HCT116 (cell line): ENCODE measurements around the gene AKR1A1. TPM values are rescaled to one million over a fixed set of nuclear protein-coding genes. Genes with fewer than 3 reads are reported as not detected.

Experiments used
- ATAC-seq: fragments of 200-7000 bp; cut with Tn5 transposase; 2 replicates; pipeline ENCODE4 v1.9.1; 2020; ENCODE audit warnings: mild to moderate bottlenecking, moderate library complexity
- BruUV-seq: library from RNA; stranded (reverse); fragments of 400-500 nt; replicated peaks from 2 replicates; lab custom pipeline; 2021; lab: Mats Ljungman, UMichigan
- CTCF ChIA-PET: fragments of 300-600 bp; sonication (Branson Sonifier 250); formaldehyde crosslinking; loops from one replicate; lab custom pipeline; 2021; ENCODE audit warnings: antibody characterized with exemption; lab: Charles Lee
- POLR2A ChIA-PET: fragments of 300-600, 350-600 bp; sonication (Branson Sonifier 250); formaldehyde crosslinking; loops from one replicate; lab custom pipeline; 2021; ENCODE audit warnings: antibody characterized with exemption; lab: Charles Lee
- RAD21 ChIA-PET, 2 experiments: fragments of 300-600 bp; sonication (Branson Sonifier 250); formaldehyde crosslinking; loops; one replicate each; lab custom pipeline; 2023; ENCODE audit warnings: low total read pairs in 2 of 2; ENCODE audit not compliant: uncharacterized antibody in 2 of 2, unreplicated experiment in 2 of 2, low non-redundant PET in 1 of 2; lab: Charles Lee
- DNase-seq: peaks from one replicate; pipeline ENCODE4 v3.0.0-alpha.2; 2010; ENCODE audit warnings: low read depth, low spot score
- H2AFZ ChIP-seq: fragments of 200-600 bp; shearing (Covaris generic), sonication (generic); 2 replicates; pipeline ENCODE4 v1.6.1; 2017; ENCODE audit warnings: low read depth, mixed run types, mixed read lengths, antibody characterized with exemption, low read length; ENCODE audit not compliant: poor library complexity, severe bottlenecking
- H3K27ac ChIP-seq: 2 replicates; pipeline ENCODE4 v1.5.1; 2012; ENCODE audit warnings: low read depth, low read length
- H3K27me3 ChIP-seq: fragments of 200-600 bp; sonication (generic); 2 replicates; pipeline ENCODE4 v1.6.1; 2016; ENCODE audit warnings: mixed run types, low read length, mixed read lengths; ENCODE audit not compliant: insufficient read depth
- H3K36me3 ChIP-seq, 2 experiments: fragments of 200-500 bp in 1 of 2; fragments of 200-600 bp in 1 of 2; sonication (Bioruptor generic) in 1 of 2; sonication (generic) in 1 of 2; 2 replicates each; pipeline versions ENCODE4 v1.5.1 to v1.6.1; 2014 to 2016; ENCODE audit warnings: low read length in 2 of 2, inconsistent platforms in 1 of 2, mixed read lengths in 1 of 2, mixed run types in 1 of 2; ENCODE audit not compliant: insufficient read depth in 2 of 2, control insufficient read depth in 1 of 2
- H3K4me1 ChIP-seq, 2 experiments: fragments of 200-600 bp in 1 of 2; sonication (generic) in 1 of 2; 2 replicates each; pipeline versions ENCODE4 v1.5.1 to v1.6.1; 2012 to 2017; ENCODE audit warnings: low read length in 2 of 2, inconsistent platforms in 1 of 2, mild to moderate bottlenecking in 1 of 2, mixed read lengths in 1 of 2, mixed run types in 1 of 2, moderate library complexity in 1 of 2; ENCODE audit not compliant: insufficient read depth in 2 of 2, control insufficient read depth in 1 of 2
- H3K4me2 ChIP-seq: fragments of 200-600 bp; sonication (generic); 2 replicates; pipeline ENCODE4 v1.6.1; 2017; ENCODE audit warnings: mixed run types, low read length, mixed read lengths
- H3K4me3 ChIP-seq, 2 experiments: fragments of 200-600 bp in 1 of 2; sonication (generic) in 1 of 2; replicated peaks in 1 of 2; 2 replicates each; pipeline ENCODE4 v1.5.1; 2011 to 2016; ENCODE audit warnings: low read length in 2 of 2, control low read depth in 1 of 2, low read depth in 1 of 2, mild to moderate bottlenecking in 1 of 2, mixed read lengths in 1 of 2, mixed run types in 1 of 2
- H3K79me2 ChIP-seq: fragments of 200-600 bp; sonication (generic); 2 replicates; pipeline ENCODE4 v1.6.1; 2017; ENCODE audit warnings: mild to moderate bottlenecking, mixed run types, low read length, moderate library complexity, mixed read lengths; ENCODE audit not compliant: insufficient read depth
- H3K9ac ChIP-seq: fragments of 200-600 bp; sonication (generic); 2 replicates; pipeline ENCODE4 v1.6.1; 2016; ENCODE audit warnings: low read length, mixed read lengths
- H3K9me2 ChIP-seq: fragments of 200-600 bp; sonication (generic), shearing (Covaris generic); 2 replicates; pipeline ENCODE4 v1.6.1; 2017; ENCODE audit warnings: mixed run types, mild to moderate bottlenecking, moderate library complexity; ENCODE audit not compliant: insufficient read depth
- H3K9me3 ChIP-seq, 2 experiments: fragments of 200-500 bp in 1 of 2; fragments of 200-600 bp in 1 of 2; sonication (Bioruptor generic) in 1 of 2; sonication (generic) in 1 of 2; 2 replicates each; pipeline ENCODE4 v1.6.1; 2014 to 2017; ENCODE audit warnings: low read length in 2 of 2, mixed read lengths in 2 of 2, inconsistent platforms in 1 of 2, low read depth in 1 of 2, mild to moderate bottlenecking in 1 of 2, mixed run types in 1 of 2, moderate library complexity in 1 of 2; ENCODE audit not compliant: control insufficient read depth in 1 of 2, insufficient read depth in 1 of 2
- H4K20me1 ChIP-seq: fragments of 200-600 bp; sonication (generic), shearing (Covaris generic); 2 replicates; pipeline ENCODE4 v1.6.1; 2017; ENCODE audit warnings: mixed run types, mild to moderate bottlenecking, moderate library complexity; ENCODE audit not compliant: insufficient read depth
- ATF3 ChIP-seq: IDR thresholded peaks from 2 replicates; pipeline ENCODE4 v1.6.1; 2012
- EGR1 ChIP-seq: IDR thresholded peaks from 2 replicates; pipeline ENCODE4 v1.6.1; 2012; ENCODE audit warnings: low read depth
- ELF1 ChIP-seq: IDR thresholded peaks from 2 replicates; pipeline ENCODE4 v1.6.1; 2012; ENCODE audit warnings: low read depth, borderline replicate concordance
- EZH2phosphoT487 ChIP-seq: fragments of 200-600 bp; IDR thresholded peaks from 2 replicates; pipeline ENCODE4 v1.6.1; 2018; ENCODE audit warnings: antibody characterized with exemption, borderline replicate concordance
- FOSL1 ChIP-seq: IDR thresholded peaks from 2 replicates; pipeline ENCODE4 v1.6.1; 2012; ENCODE audit warnings: low read depth
- MAX ChIP-seq: IDR thresholded peaks from 2 replicates; pipeline ENCODE4 v1.6.1; 2012
- POLR2A ChIP-seq: IDR thresholded peaks from 2 replicates; pipeline ENCODE4 v1.7.0; 2011; ENCODE audit warnings: borderline replicate concordance; ENCODE audit not compliant: insufficient read depth, insufficient read length; ENCODE audit errors: extremely low read depth
- RAD21 ChIP-seq: IDR thresholded peaks from 2 replicates; pipeline ENCODE4 v1.6.1; 2012; ENCODE audit warnings: low read depth, mild to moderate bottlenecking
- REST ChIP-seq: IDR thresholded peaks from 2 replicates; pipeline ENCODE4 v1.6.1; 2012; ENCODE audit warnings: low read depth
- ZNF274 ChIP-seq: fragments of 200-500 bp; sonication (Bioruptor generic); IDR thresholded peaks from 2 replicates; pipeline ENCODE4 v1.6.1; 2014; ENCODE audit warnings: mild to moderate bottlenecking, low read depth, low read length, inconsistent platforms
- intact Hi-C: fragments of 100-400 bp; cut with micrococcal nuclease; formaldehyde crosslinking; loops from 2 replicates; pipeline ENCODE4 v1.10.0; 2022
- total RNA-seq: library from RNA; stranded (reverse); gene quantifications from one replicate; pipeline ENCODE4 v1.2.1, GENCODE V29; 2021; ENCODE audit not compliant: unreplicated experiment

AKR1A1 gene
- total RNA-seq, 1 experiment from 2014 or later, result 199 TPM

GRCh38 chr1:45570631-45571030 lies 20.0 kb downstream of the AKR1A1 start (continued):
- no peak for TF ChIP-seq REST
- TF ChIP-seq RAD21, result no peak
- no peak for TF ChIP-seq ATF3
- no peak for TF ChIP-seq ZNF274
- no peak for TF ChIP-seq FOSL1
- no peak for TF ChIP-seq ELF1

- Histone ChIP-seq H3K27ac (no peak overlapping the region), H4K20me1 (no peaks in the 10 kb centered on the region), H3K9me2 (no peaks in the 10 kb centered on the region), H3K27me3 (no peaks in the 10 kb centered on the region), H3K4me3 (no peak overlapping the region), H3K4me2 (no peak overlapping the region), H3K79me2 (no peaks in the 10 kb centered on the region), H3K4me1 (no peaks in the 10 kb centered on the region), H3K36me3 (peaks cover 8% of the 10 kb centered on the region in 2 experiments; a peak in 3 of 4 replicates), H2AFZ (no peak overlapping the region), H3K9ac (no peak overlapping the region), H3K9me3 (no peaks in the 10 kb centered on the region)
- no peak for DNase-seq
- no peak for TF ChIP-seq MAX
- no peak for TF ChIP-seq RAD21
- TF ChIP-seq POLR2A, result no peak
- no peak for TF ChIP-seq ATF3
- no peak for TF ChIP-seq EZH2phosphoT487
- TF ChIP-seq EGR1, result no peak
- no peak for TF ChIP-seq REST
- ChIA-PET POLR2A (interaction anchor here (1.9 kb wide), 1 partner anchor 22 kb away, joined by 4 read pairs; the partner anchor contains the start of gene AKR1A1), RAD21 (no interaction called here), CTCF (no interaction called here)
- no peak for ATAC-seq
- BruUV-seq, result no TSS peak
- intact Hi-C loops, result loop anchor here (5.0 kb wide), 3 partner anchors 231 to 786 kb away; partner anchors contain the start of genes BEST4, MUTYH and TOE1
Measured at GRCh38 chr1:45573231-45573804, 22.7 kb downstream of the AKR1A1 start.
